B cell (primary cell): ENCODE results near the gene RPRD1B. TPM values are rescaled to one million over a fixed set of nuclear protein-coding genes. Genes with fewer than 3 reads are reported as not detected.

Source experiments
- ATAC-seq: fragments of 200-7000 bp; cut with Tn5 transposase; one replicate; pipeline ENCODE4 v1.10.0; 2021; ENCODE audit warnings: low read depth, mild to moderate bottlenecking, moderate number of reproducible peaks, moderate library complexity
- CTCF ChIA-PET: fragments of 350-600 bp; sonication (Branson Sonifier 250); formaldehyde crosslinking; loops from one replicate; lab custom pipeline; 2021; ENCODE audit warnings: antibody characterized with exemption, inconsistent platforms; lab: Charles Lee
- POLR2A ChIA-PET: fragments of 350-600 bp; sonication (Branson Sonifier 250); formaldehyde crosslinking; loops from one replicate; lab custom pipeline; 2021; ENCODE audit warnings: antibody characterized with exemption; lab: Charles Lee
- DNase-seq: peaks from one replicate; pipeline ENCODE4 v3.0.0; 2013
- H2AFZ ChIP-seq: 2 replicates; pipeline ENCODE4 v1.6.1; 2012; ENCODE audit warnings: mild to moderate bottlenecking, low read depth, low read length; ENCODE audit not compliant: insufficient read depth, poor library complexity, severe bottlenecking
- H3K27ac ChIP-seq, 2 donors: 1 replicate in 1 of 2; 2 replicates in 1 of 2; pipeline ENCODE4 v1.5.1; 2012 to 2013; ENCODE audit warnings: low read length in 2 of 2, mild to moderate bottlenecking in 2 of 2, moderate library complexity in 1 of 2
- H3K27me3 ChIP-seq, 4 experiments: fragments of 200-600 bp in 1 of 4; sonication (generic) in 1 of 4; replicated peaks in 1 of 4; 1 replicate in 2 of 4; 2 replicates in 2 of 4; pipeline versions ENCODE4 v1.6.1 to v1.7.0; 2013 to 2016; ENCODE audit warnings: low read length in 3 of 4, mild to moderate bottlenecking in 2 of 4, mixed read lengths in 1 of 4, moderate library complexity in 1 of 4; ENCODE audit not compliant: insufficient read depth in 4 of 4, control insufficient read depth in 3 of 4; ENCODE audit errors: control extremely low read depth in 1 of 4
- H3K36me3 ChIP-seq, 2 experiments: replicated peaks in 1 of 2; 1 replicate in 1 of 2; 2 replicates in 1 of 2; pipeline versions ENCODE4 v1.6.1 to v1.7.1; 2013; ENCODE audit warnings: low read length in 1 of 2; ENCODE audit not compliant: insufficient read depth in 2 of 2, control insufficient read depth in 1 of 2; ENCODE audit errors: control extremely low read depth in 1 of 2, extremely low read depth in 1 of 2
- H3K4me1 ChIP-seq, 2 donors: fragments of 200-600 bp in 1 of 2; sonication (generic) in 1 of 2; 1 replicate in 1 of 2; 2 replicates in 1 of 2; pipeline versions ENCODE4 v1.5.1 to v1.6.1; 2013 to 2017; ENCODE audit warnings: low read length in 2 of 2; ENCODE audit not compliant: control insufficient read depth in 2 of 2, insufficient read depth in 2 of 2
- H3K4me2 ChIP-seq: replicated peaks from 2 replicates; pipeline ENCODE3; 2012; ENCODE audit warnings: mild to moderate bottlenecking, low read depth, low read length; ENCODE audit not compliant: poor library complexity, severe bottlenecking
- H3K4me3 ChIP-seq, 5 experiments: fragments of 200-600 bp in 1 of 5; sonication (generic) in 1 of 5; 1 replicate in 3 of 5; 2 replicates in 2 of 5; pipeline versions ENCODE4 v1.5.1 to v1.7.0; 2011 to 2016; ENCODE audit warnings: low read length in 4 of 5, mild to moderate bottlenecking in 4 of 5, low read depth in 2 of 5, control low read depth in 1 of 5, moderate library complexity in 1 of 5; ENCODE audit not compliant: insufficient read depth in 1 of 5; ENCODE audit errors: control extremely low read depth in 1 of 5, extremely low read depth in 1 of 5
- H3K79me2 ChIP-seq: fragments of 200-600 bp; sonication (generic); one replicate; pipeline ENCODE4 v1.6.0; 2016; ENCODE audit warnings: low read length; ENCODE audit not compliant: control insufficient read depth, insufficient read depth
- H3K9ac ChIP-seq: fragments of 200-600 bp; sonication (generic); 2 replicates; pipeline ENCODE4 v1.6.1; 2017; ENCODE audit warnings: mild to moderate bottlenecking, low read length, moderate library complexity
- H3K9me3 ChIP-seq, 3 donors: one replicate each; pipeline versions ENCODE4 v1.6.1 to v1.7.1; 2013; ENCODE audit warnings: low read length in 2 of 3; ENCODE audit not compliant: control insufficient read depth in 2 of 3, insufficient read depth in 1 of 3; ENCODE audit errors: control extremely low read depth in 1 of 3
- H4K20me1 ChIP-seq: 2 replicates; pipeline ENCODE4 v1.6.0; 2012; ENCODE audit warnings: mild to moderate bottlenecking, low read length; ENCODE audit not compliant: insufficient read depth, control insufficient read depth, poor library complexity, severe bottlenecking
- H3K27ac Mint-ChIP-seq: one replicate; pipeline ENCODE4 v1.8.0; 2021; ENCODE audit warnings: mixed read lengths
- H3K27me3 Mint-ChIP-seq: one replicate; pipeline ENCODE4 v1.8.0; 2021; ENCODE audit warnings: mixed read lengths
- H3K4me1 Mint-ChIP-seq: one replicate; pipeline ENCODE4 v1.8.0; 2021; ENCODE audit warnings: mixed read lengths
- H3K4me3 Mint-ChIP-seq: one replicate; pipeline ENCODE4 v1.8.0; 2021; ENCODE audit warnings: mixed read lengths
- H3K9me3 Mint-ChIP-seq: one replicate; pipeline ENCODE4 v1.8.0; 2022; ENCODE audit warnings: mixed read lengths; ENCODE audit not compliant: insufficient read depth
- CTCF ChIP-seq: fragments of 200-600 bp; IDR thresholded peaks from one replicate; pipeline ENCODE4 v1.8.0; 2022; ENCODE audit warnings: antibody characterized with exemption, mild to moderate bottlenecking
- EZH2 ChIP-seq: IDR thresholded peaks from 2 replicates; pipeline ENCODE4 v1.6.1; 2012; ENCODE audit warnings: borderline replicate concordance, low read depth, mild to moderate bottlenecking, moderate library complexity, low read length; ENCODE audit not compliant: insufficient read depth, poor library complexity, severe bottlenecking
- WGBS: methylation state at CpG from one replicate; pipeline ENCODE4 v1.1.5; 2013; ENCODE audit warnings: missing lambda C conversion rate; ENCODE audit not compliant: insufficient coverage; 5-methylcytosine and 5-hydroxymethylcytosine counted together
- intact Hi-C: fragments of 100-400 bp; cut with micrococcal nuclease; formaldehyde crosslinking; loops from one replicate; pipeline ENCODE4 v1.10.0; 2022
- polyA plus RNA-seq: library from polyadenylated mRNA; depleted of rRNA; stranded (reverse); fragments of >200 nt; gene quantifications from 2 replicates; pipeline ENCODE4 v1.2.3, GENCODE V29; 2012
- total RNA-seq, 2 donors: library from RNA; stranded (reverse); fragments of 120-200 nt in 1 of 2; gene quantifications; 1 replicate in 1 of 2; 2 replicates in 1 of 2; pipeline versions ENCODE4 v1.2.3 to v1.2.4, GENCODE V29; 2013 to 2022

RPRD1B gene
- total and polyA plus RNA-seq, 2 donors (not counting 1 experiment from before 2014, with no cell fraction given) = 6.0 to 54.9 TPM

- Histone ChIP-seq H4K20me1 (no peaks in the 10 kb centered on the region), H3K9me3 (no peaks in the 10 kb centered on the region), H3K9ac (no peak overlapping the region), H3K4me3 (no peak overlapping the region), H3K27me3 (no peaks in the 10 kb centered on the region), H3K36me3 (no peaks in the 10 kb centered on the region), H3K4me2 (no peak overlapping the region), H3K79me2 (no peaks in the 10 kb centered on the region), H3K4me1 (no peaks in the 10 kb centered on the region), H2AFZ (no peak overlapping the region), H3K27ac (no peak overlapping the region)
- 95% methylated on average over 4 of the region's 10 CpGs for WGBS
- Mint-ChIP-seq H3K9me3 (no peaks in the 10 kb centered on the region), H3K27ac (no peak overlapping the region), H3K4me3 (no peak overlapping the region), H3K4me1 (no peaks in the 10 kb centered on the region), H3K27me3 (no peaks in the 10 kb centered on the region)
- no peak for ATAC-seq
- ChIA-PET POLR2A (no interaction called here), CTCF (interaction anchor here (1.0 kb wide), 1 partner anchor 60 kb away, joined by 3 read pairs; no protein-coding TSS in a partner anchor)
- DNase-seq = no peak
- no peak for TF ChIP-seq CTCF
- no peak for TF ChIP-seq EZH2
- intact Hi-C loops = no loop called here
Observed at GRCh38 chr20:38133680-38134426, 100.3 kb downstream of the RPRD1B start.
